Measurements from ENCODE around the gene TENM4. TPM values are rescaled to one million over a fixed set of nuclear protein-coding genes. Genes with fewer than 3 reads are reported as not detected.

The TENM4 gene
- polyA plus RNA-seq, 1 of the 3 experiments (the other 2 are of a cell fraction), result 16.7 TPM

- H3K4me3 ChIP-seq (ENCODE audit: low read depth in 2 of 2, low read length in 1 of 2), result no peak overlapping the region
- no peaks in the 10 kb centered on the region for H3K36me3 ChIP-seq (replicated peaks in 1 of 2; ENCODE audit: control insufficient read depth in 1 of 2, insufficient read depth in 2 of 2, low read length in 1 of 2)
- H3K9me2 ChIP-seq, result no peaks in the 10 kb centered on the region
- no peak overlapping the region for H3K9ac ChIP-seq
- peaks cover 0 to 20% of the 10 kb centered on the region in 2 experiments; a peak in 2 of 4 replicates for H3K4me1 ChIP-seq (ENCODE audit: control insufficient read depth in 1 of 2, insufficient read depth in 2 of 2, low read depth in 1 of 2, low read length in 1 of 2)
- H3F3A ChIP-seq (replicated peaks; ENCODE audit: insufficient read depth), result no peaks in the 10 kb centered on the region
- TF ChIP-seq GABPA (IDR thresholded peaks at IDR 0.05; ENCODE audit: low read depth) (no peak), MEF2A (IDR thresholded peaks at IDR 0.05; ENCODE audit: borderline replicate concordance, low read depth) (no peak)
- no peaks in the 10 kb centered on the region for H3K9me3 ChIP-seq
- H2AFZ ChIP-seq (ENCODE audit: low read depth), result no peak overlapping the region
- no peaks in the 10 kb centered on the region for H3K27me3 ChIP-seq (ENCODE audit: insufficient read depth)
- no peak overlapping the region for H3K4me2 ChIP-seq
- no peaks in the 10 kb centered on the region for H3K79me2 ChIP-seq (ENCODE audit: insufficient read depth)
- no peak for DNase-seq
- ChIA-PET CTCF (interaction anchor here (0.9 to 1.6 kb wide), 4 partner anchors 11 to 229 kb away, joined by 3 to 5 read pairs (median 3); no protein-coding TSS in a partner anchor), POLR2A (no interaction called here)
- WGBS (ENCODE audit: low lambda C conversion rate), result 87% methylated on average over 5 of the region's 5 CpGs
- H3K27ac ChIP-seq (ENCODE audit: low read depth in 2 of 2, low read length in 1 of 2), result no peak overlapping the region; a peak in 1 of 4 replicates
- no peaks in the 10 kb centered on the region for H4K20me1 ChIP-seq (ENCODE audit: insufficient read depth)
These were observed 465.7 kb downstream of the TENM4 start for GRCh38 chr11:78975081-78975480.

- H3K4me2 ChIP-seq, result no peak overlapping the region
- H3F3A ChIP-seq (replicated peaks; ENCODE audit: insufficient read depth), result no peaks in the 10 kb centered on the region
- no peaks in the 10 kb centered on the region for H3K36me3 ChIP-seq (replicated peaks in 1 of 2; ENCODE audit: control insufficient read depth in 1 of 2, insufficient read depth in 2 of 2, low read length in 1 of 2)
- H3K4me3 ChIP-seq (ENCODE audit: low read depth in 2 of 2, low read length in 1 of 2), result no peak overlapping the region
- TF ChIP-seq MEF2A (IDR thresholded peaks at IDR 0.05; ENCODE audit: borderline replicate concordance, low read depth) (no peak), EZH2phosphoT487 (IDR thresholded peaks at IDR 0.05; ENCODE audit: borderline replicate concordance, low read depth) (no peak), MXI1 (IDR thresholded peaks at IDR 0.05; ENCODE audit: low read depth, low read length) (no peak), ELF1 (IDR thresholded peaks at IDR 0.05) (no peak), RAD21 (IDR thresholded peaks at IDR 0.05; ENCODE audit: low read length) (no peak), RXRA (IDR thresholded peaks at IDR 0.05; ENCODE audit: borderline replicate concordance, low read depth) (no peak), RCOR1 (IDR thresholded peaks at IDR 0.05; ENCODE audit: low read length) (no peak), POLR2AphosphoS5 (IDR thresholded peaks at IDR 0.05; ENCODE audit: low read depth, low read length) (no peak), TEAD4 (IDR thresholded peaks at IDR 0.05; ENCODE audit: borderline replicate concordance, insufficient read depth) (no peak), MAX (IDR thresholded peaks at IDR 0.05; ENCODE audit: low read depth) (no peak), PBX3 (IDR thresholded peaks at IDR 0.05) (no peak), SIN3A (IDR thresholded peaks at IDR 0.05; ENCODE audit: borderline replicate concordance, low read depth, low read length) (no peak), EP300 (IDR thresholded peaks at IDR 0.05; ENCODE audit: borderline replicate concordance in 1 of 2, low read depth in 1 of 2, low read length in 1 of 2) (no peak), TCF12 (IDR thresholded peaks at IDR 0.05) (no peak)
- no peak overlapping the region for H3K9ac ChIP-seq
- POLR2A ChIA-PET, result interaction anchor here (1.1 kb wide), 1 partner anchor 11 kb away, joined by 3 read pairs; no protein-coding TSS in a partner anchor
- no peak for DNase-seq
- no peak overlapping the region for H3K27ac ChIP-seq (ENCODE audit: low read depth in 2 of 2, low read length in 1 of 2)
- CTCF ChIA-PET, result no interaction called here
- H3K4me1 ChIP-seq (ENCODE audit: control insufficient read depth in 1 of 2, insufficient read depth in 2 of 2, low read depth in 1 of 2, low read length in 1 of 2), result peaks cover 0 to 9% of the 10 kb centered on the region in 2 experiments; a peak in 1 of 4 replicates
- WGBS (ENCODE audit: low lambda C conversion rate), result 81% methylated on average over 1 of the region's 1 CpG
- H2AFZ ChIP-seq (ENCODE audit: low read depth), result no peak overlapping the region
- no peaks in the 10 kb centered on the region for H3K9me2 ChIP-seq
- H3K27me3 ChIP-seq (ENCODE audit: insufficient read depth), result no peaks in the 10 kb centered on the region
- no peaks in the 10 kb centered on the region for H3K79me2 ChIP-seq (ENCODE audit: insufficient read depth)
- H4K20me1 ChIP-seq (ENCODE audit: insufficient read depth), result no peaks in the 10 kb centered on the region
- H3K9me3 ChIP-seq, result no peaks in the 10 kb centered on the region
These were observed 467.0 kb downstream of the TENM4 start for GRCh38 chr11:78973876-78974275.

All from SK-N-SH (cell line).